ENCODE data around the gene PON1. TPM values are rescaled to one million over a fixed set of nuclear protein-coding genes. Genes with fewer than 3 reads are reported as not detected.

The PON1 gene
- total and polyA plus RNA-seq, 2 of the 8 experiments (the other 6 are each of a cell fraction or from before 2014, with no cell fraction given) = not detected

DNA sequence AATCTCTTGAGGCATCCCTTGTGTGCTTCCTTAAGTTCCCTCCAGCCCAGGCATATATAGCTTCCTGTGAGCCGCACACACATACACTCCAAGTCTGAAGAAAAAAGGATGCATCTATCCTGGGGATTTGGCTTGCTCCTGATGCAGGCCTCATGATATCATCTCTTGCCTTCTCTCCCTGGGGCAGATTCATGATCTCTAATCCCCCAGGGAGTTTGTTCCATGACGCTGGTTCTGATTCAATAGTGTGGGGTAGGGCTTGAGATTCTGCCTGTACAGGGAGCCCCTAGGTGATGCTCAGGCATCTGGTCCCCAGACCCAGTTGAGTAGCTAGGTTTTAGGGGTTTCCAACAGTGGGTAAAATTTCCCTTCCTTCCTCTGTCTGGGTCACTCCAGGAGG, 1.5 kb downstream of the PON1 start (continued):
- TF ChIP-seq POLR2A (IDR thresholded peaks at IDR 0.05; ENCODE audit: control extremely low read depth in 1 of 2, low read depth in 2 of 2, low read length in 2 of 2) (no peak), ASH2L (IDR thresholded peaks at IDR 0.05; ENCODE audit: low read length) (no peak), BCL11A (IDR thresholded peaks at IDR 0.05; ENCODE audit: low read depth in 2 of 2, low read length in 2 of 2) (no peak), GTF2F1 (IDR thresholded peaks at IDR 0.05; ENCODE audit: borderline replicate concordance, low read depth, low read length) (no peak), KDM5A (IDR thresholded peaks at IDR 0.05; ENCODE audit: low read length) (no peak)

All from H1 (cell line).